Measurements from ENCODE around the gene CMTM8.
"Not testable (repeated sequence)": the region's sequence is repeated elsewhere in the genome, so short reads cannot be mapped to it uniquely, and the experiment has no call there.

The CMTM8 gene

GRCh38 chr3:32383136-32383711, 144.7 kb downstream of the CMTM8 start:
- no peak for DNase-seq (ENCODE audit: low read depth)

DNA sequence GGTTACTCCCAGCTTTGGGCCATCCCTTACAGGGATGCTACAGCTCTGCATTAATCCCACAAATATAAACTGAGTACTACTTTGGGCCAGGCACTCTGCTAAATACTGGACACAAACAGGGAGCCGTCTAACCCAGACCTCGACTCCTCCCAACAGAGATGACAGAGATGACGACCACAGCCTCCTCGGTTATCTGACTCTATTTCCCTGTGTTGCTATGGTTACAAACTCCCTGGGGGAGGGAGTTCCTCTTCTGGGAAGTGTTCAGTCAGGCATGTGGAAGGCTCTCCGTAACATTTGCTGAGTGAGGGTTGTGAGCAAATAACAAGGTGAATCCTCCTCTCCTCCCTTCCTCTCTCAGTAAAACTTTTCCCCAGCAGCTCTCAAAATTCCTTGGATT, 146.5 kb downstream of the CMTM8 start:
- no peak for DNase-seq (ENCODE audit: low read depth)

DNA sequence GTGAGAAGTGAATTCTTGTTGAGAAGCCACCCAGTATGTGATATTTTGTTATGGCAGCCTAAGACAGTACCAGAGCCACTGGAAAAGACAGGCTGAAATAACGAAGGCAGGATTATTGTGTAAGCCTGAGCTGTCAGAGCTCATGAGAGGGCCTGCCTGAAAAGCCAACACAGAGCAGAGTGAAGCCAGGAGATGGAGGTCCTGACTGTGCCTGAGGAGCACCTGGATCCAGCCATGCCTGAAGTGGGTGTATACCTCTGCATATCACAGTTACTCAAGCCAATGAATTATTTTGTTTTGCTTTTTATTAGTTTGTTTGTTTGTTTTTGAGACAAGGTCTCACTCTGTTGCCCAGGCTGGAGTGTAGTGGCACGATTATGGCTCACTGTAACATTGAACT, 149.0 kb downstream of the CMTM8 start:
- DNase-seq (ENCODE audit: low read depth) = no peak

GRCh38 chr3:32389577-32389976, 151.1 kb downstream of the CMTM8 start:
- DNase-seq (ENCODE audit: low read depth) = not testable (repeated sequence)

- DNase-seq (ENCODE audit: low read depth) = peak; percentile 37
These were observed 153.4 kb downstream of the CMTM8 start, which contains the start of gene CMTM7 for GRCh38 chr3:32391643-32392535. Gene CMTM7, plus strand, starts transcription at chr3:32391853. Its CDS starts 54 bp downstream, at chr3:32391907.

GRCh38 chr3:32392536-32393302, 154.2 kb downstream of the CMTM8 start:
- no peak for DNase-seq (ENCODE audit: low read depth)

DNA sequence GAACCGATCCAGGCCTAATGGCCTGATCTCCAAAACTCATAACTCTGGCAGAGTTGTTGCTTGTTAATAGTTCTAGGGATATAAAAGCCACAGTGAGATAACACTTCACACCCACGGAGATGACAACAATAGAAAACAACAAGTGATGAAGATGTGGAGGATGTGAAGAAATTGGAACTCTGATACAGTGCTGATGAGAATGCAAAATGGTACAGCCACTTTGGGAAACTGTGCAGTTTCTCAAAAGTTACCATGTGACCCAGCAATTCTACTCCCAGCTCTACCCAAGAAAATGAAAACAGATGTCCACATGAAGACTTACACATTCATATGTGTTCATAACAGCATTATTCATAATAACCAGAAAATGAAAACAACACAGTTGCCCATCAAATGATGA, 157.0 kb downstream of the CMTM8 start:
- DNase-seq (ENCODE audit: low read depth) = no peak

DNA sequence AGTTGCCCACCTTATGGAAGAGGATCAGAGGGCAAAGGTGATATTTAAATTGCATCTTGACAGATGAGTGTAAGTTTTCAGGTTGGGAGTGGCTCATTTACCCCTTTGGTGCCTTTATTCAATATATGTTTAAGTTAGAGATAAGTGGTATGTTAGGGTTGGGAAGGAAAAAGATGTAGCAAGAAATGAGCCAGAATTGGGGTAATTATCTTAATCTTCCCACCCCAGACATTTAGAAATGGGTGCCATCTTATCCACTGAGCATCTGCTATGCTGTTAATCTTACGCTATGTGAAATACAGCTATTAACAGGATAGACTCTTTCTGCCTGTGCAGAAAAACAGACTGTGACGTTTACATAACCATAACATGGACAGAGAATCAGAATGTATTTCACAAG, 159.5 kb downstream of the CMTM8 start:
- DNase-seq (ENCODE audit: low read depth) = no peak

- no peak for DNase-seq (ENCODE audit: low read depth)
These were observed 160.1 kb downstream of the CMTM8 start for GRCh38 chr3:32398531-32398930.

DNA sequence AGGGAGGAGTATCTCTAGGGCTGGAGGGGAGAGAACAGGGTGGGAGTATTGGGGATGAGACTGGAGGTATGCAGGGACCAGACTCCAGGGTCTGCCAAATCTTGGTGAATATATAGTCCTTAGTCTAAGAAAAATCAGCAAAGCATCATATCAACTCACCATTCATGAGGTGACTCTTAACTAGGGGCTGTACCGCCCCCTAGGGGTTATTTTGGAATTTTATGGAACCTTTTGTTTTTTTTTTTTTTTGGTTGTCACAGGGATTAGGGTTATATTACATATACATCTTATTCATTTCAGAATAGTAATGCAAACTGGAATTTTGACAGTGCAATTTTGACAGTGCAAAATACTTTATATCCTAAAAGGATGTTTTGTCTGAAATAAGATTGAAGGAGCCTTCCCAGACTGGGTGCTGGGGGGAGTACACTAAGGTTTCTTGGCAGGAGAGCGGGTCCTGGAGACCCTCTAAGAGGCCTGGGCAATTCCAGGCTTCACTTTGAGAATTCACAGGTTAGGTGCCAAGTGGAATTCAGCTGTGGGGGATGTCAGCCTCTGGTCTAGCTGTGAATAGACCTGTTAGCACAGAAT, 160.6 kb downstream of the CMTM8 start:
- no peak for DNase-seq (ENCODE audit: low read depth)

DNA sequence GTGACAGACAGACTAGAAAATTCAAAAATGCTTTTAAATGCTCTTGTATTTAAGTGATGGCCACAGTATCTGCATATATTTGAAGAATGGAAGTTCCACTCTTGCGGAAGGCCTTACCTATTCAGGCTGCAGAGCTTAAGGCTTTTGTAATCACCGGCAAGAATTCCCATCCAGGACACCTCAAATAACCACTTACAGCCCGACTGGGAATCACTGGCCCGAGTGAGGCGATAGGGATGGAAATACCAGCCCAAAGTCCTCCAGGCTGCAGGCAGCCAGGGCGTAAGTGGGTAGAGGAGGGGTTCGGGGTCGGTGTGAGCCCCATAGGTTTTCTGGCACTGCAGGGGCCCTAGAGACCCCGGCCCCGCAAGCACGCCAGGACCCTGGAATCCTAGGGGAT, 162.6 kb downstream of the CMTM8 start:
- DNase-seq (ENCODE audit: low read depth) = no peak

- peak; percentile 44 for DNase-seq (ENCODE audit: low read depth)
These were observed 163.1 kb downstream of the CMTM8 start for GRCh38 chr3:32401556-32402081.

DNA sequence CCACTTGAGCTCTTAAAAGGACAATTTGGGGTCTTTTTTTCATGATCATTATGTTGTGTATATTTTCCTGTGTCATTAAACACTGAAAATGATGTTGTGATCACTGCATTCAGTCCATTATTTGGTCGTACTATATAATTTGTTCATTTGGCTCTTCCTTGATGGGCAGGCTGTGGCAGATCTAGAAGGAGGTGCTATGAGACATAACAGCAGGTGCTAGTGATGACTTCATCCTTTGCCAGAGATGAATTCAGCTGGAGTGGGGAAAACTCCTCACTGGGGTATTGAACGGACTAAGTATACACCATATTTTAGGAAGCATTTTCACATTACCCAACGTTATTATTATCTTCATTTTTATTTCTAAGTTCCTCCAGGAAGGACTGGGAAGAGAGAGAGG, 165.2 kb downstream of the CMTM8 start:
- no peak for DNase-seq (ENCODE audit: low read depth)

GRCh38 chr3:32404714-32405113, 166.2 kb downstream of the CMTM8 start:
- DNase-seq (ENCODE audit: low read depth) = no peak

GRCh38 chr3:32405155-32405554, 166.7 kb downstream of the CMTM8 start:
- no peak for DNase-seq (ENCODE audit: low read depth)

DNA sequence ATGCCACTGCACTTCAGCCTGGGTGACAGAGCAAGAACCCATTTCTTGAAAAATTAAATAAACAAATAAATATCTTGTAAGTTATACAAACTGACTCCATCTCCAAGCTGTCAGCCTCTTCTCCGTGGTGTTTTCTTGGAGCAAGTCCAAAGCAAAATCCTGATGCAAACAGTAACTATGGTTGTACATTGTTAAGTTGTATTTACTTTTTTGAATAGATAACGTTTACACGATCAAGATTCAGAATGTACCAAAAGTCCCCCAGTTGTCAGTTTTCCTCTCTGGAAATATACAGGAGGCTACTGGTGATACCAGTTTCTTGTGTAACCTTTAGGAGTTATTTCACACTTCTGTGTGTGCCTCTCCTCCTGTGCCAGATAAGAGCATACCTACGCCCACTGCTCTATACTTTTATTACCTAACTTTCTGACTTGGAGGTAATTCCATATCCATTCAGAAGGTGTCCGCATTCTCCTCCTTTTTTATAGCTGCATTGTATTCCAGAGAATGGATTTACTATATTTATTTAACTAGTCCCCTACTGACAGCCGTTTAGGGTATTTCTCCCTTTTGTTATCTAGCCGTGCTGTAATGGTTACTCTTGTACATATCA, 167.3 kb downstream of the CMTM8 start:
- DNase-seq (ENCODE audit: low read depth) = no peak

DNA sequence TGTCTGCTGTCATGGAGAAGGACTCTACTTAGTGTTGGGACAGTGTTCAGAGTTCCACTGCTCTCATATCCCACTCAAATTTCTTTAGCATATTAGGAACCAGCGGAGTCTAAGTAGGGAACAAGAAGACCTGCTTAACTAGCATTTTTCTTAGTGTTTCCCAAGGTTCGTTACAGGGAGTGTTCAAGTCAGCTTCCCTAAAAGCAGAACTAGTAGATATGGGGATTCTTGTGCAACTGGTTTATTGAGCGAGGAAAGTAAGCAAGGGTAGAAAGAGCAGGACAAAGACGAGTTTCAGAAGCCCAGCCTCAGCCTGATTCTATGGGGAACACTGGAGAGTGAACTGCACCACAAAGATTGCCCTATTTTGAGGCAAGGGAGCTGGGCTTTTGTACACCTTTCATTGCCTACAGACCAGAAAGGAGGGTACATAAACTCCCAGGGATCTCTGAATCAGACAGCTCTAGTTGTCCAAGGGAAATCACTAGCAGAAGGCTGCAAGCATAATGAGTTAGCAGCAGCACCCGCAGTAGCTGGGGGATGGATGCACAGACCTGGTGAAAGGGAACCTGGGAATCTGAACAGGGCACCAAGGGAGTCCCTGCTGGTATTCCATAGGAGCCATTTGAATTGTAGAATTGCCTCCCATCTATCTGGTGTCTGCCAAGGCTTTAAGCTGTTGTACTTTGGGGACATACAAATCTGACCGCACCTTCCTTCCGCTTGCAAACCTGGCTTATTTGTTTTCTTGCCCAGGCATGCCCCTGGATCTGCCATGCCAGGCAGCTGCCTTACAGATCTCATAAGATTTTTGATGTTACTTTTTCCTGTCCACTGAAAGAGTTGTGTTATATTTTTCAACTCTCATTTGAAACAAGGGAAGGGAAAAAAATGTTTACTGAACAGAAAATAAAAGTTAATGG, 168.3 kb downstream of the CMTM8 start:
- no peak for DNase-seq (ENCODE audit: low read depth)

GRCh38 chr3:32410367-32411246, 172.1 kb downstream of the CMTM8 start:
- DNase-seq (ENCODE audit: low read depth) = no peak

GRCh38 chr3:32411442-32411841, 173.0 kb downstream of the CMTM8 start:
- no peak for DNase-seq (ENCODE audit: low read depth)

DNA sequence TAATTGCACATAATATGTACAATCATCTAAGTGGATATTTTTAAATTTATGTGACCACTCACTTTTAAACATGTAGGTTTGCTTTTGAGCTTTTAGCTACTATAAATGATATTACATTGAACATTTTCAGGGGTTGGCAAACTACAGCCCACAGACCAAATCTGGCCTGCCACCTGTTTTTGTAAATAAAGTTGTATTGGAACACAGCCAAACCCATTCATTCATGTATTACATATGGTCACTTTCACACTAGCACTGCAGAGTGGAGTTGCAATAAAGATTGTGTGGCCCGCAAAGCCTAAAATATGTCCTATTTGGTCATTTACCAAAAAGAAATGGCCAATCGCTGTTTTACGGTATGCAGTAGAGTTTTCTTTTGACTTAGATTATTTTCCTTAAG, 174.4 kb downstream of the CMTM8 start:
- DNase-seq (ENCODE audit: low read depth) = no peak
